Adipose tissue (tissue), 3 donors: Measurements from ENCODE around the gene ABCC1. TPM values are rescaled to one million over a fixed set of nuclear protein-coding genes. Genes with fewer than 3 reads are reported as not detected.

Experiments used
- H3K27ac ChIP-seq: one replicate; pipeline ENCODE4 v1.5.1; 2013; ENCODE audit warnings: low read depth, low read length
- WGBS, 3 donors: extraction: QIAGEN DNeasy Blood & Tissue Kit; methylation state at CpG; one replicate each; pipeline ENCODE4 v1.1.7; 2013; 5-methylcytosine and 5-hydroxymethylcytosine counted together
- polyA plus RNA-seq, 3 donors: library from polyadenylated mRNA; stranded (reverse); fragments of 200-250 nt; gene quantifications; one replicate each; pipeline ENCODE4 v1.2.3, GENCODE V29; 2013
- donor health status: healthy with polysubstance abuse.
- donor health status: Bipolar disorder and iron deficiency.
- donor health status: healthy.

Gene ABCC1
- polyA plus RNA-seq, 3 donors, result 5.3 to 6.9 (median 6.9) TPM

GRCh38 chr16:16191493-16192167, 242.2 kb downstream of the ABCC1 start:
- H3K27ac ChIP-seq, result no peak overlapping the region
- 52 to 74% (median 59%) methylated on average over 6 to 8 of the region's 8 CpGs for WGBS, 3 donors

Other genes with a start within 250 kb of the ABCC1 start
- gene MYH11, start 92.6 kb upstream of the ABCC1 start, polyA plus RNA-seq, result 10 to 100 TPM in 2 of 3 donors, 1 to 10 TPM in 1; 4.7 to 58.0 (median 24.8) TPM
- 10 to 100 TPM; 14.8 to 35.4 (median 18.1) TPM for gene CEP20, start 61.0 kb upstream of the ABCC1 start, polyA plus RNA-seq